ENCODE data around the gene SEMA6D. TPM values are rescaled to one million over a fixed set of nuclear protein-coding genes. Genes with fewer than 3 reads are reported as not detected.

Gene SEMA6D
- polyA plus RNA-seq, 1 donor from 2014 or later: 108 TPM

DNA sequence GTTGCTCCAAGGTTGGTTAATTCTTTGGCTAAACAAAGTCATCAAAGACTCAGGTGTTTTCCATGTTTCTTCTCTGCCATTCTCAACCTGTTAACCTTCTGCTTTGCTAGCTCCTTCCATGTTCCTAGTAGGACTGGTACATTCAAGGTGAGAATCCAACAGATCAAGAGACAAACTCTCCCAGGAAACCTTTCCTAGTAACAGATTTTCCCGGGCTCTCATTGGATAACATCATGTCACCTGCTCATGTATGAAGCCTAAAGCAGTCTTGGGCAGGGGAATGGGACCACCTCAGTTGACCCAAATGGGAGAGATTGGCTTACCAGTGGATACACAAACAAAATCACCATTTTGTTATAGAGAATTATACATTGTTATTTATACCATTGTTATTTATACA lies 14.9 kb downstream of the SEMA6D start:
- H3K27ac ChIP-seq (ENCODE audit: low read length): no peak overlapping the region
- no peak overlapping the region for H3K9ac ChIP-seq (ENCODE audit: low read length)
- H3K79me2 ChIP-seq (replicated peaks; ENCODE audit: insufficient read depth, low read length): no peaks in the 10 kb centered on the region
- H2AFZ ChIP-seq (ENCODE audit: low read depth, low read length): no peak overlapping the region
- no peaks in the 10 kb centered on the region for H3K9me2 ChIP-seq (ENCODE audit: insufficient read depth, low read length)
- H3K4me2 ChIP-seq (ENCODE audit: low read length): no peak overlapping the region
- H4K20me1 ChIP-seq (ENCODE audit: insufficient read depth): no peaks in the 10 kb centered on the region
- no peaks in the 10 kb centered on the region for H3K9me3 ChIP-seq (ENCODE audit: low read length)
- TF ChIP-seq EZH2 (IDR thresholded peaks at IDR 0.05; ENCODE audit: borderline replicate concordance, insufficient read depth, low read length, poor library complexity, severe bottlenecking): no peak
- no peak for TF ChIP-seq TAF1 (IDR thresholded peaks at IDR 0.05; ENCODE audit: low read depth)
- TF ChIP-seq EP300 (conservative IDR thresholded peaks at IDR 0.05; ENCODE audit: poor library complexity, severe bottlenecking): no peak
- no peak for TF ChIP-seq MXI1 (conservative IDR thresholded peaks at IDR 0.05; ENCODE audit: poor library complexity, severe bottlenecking)
- no peak for TF ChIP-seq POLR2AphosphoS5 (IDR thresholded peaks at IDR 0.05)
- TF ChIP-seq, protein P1, sequence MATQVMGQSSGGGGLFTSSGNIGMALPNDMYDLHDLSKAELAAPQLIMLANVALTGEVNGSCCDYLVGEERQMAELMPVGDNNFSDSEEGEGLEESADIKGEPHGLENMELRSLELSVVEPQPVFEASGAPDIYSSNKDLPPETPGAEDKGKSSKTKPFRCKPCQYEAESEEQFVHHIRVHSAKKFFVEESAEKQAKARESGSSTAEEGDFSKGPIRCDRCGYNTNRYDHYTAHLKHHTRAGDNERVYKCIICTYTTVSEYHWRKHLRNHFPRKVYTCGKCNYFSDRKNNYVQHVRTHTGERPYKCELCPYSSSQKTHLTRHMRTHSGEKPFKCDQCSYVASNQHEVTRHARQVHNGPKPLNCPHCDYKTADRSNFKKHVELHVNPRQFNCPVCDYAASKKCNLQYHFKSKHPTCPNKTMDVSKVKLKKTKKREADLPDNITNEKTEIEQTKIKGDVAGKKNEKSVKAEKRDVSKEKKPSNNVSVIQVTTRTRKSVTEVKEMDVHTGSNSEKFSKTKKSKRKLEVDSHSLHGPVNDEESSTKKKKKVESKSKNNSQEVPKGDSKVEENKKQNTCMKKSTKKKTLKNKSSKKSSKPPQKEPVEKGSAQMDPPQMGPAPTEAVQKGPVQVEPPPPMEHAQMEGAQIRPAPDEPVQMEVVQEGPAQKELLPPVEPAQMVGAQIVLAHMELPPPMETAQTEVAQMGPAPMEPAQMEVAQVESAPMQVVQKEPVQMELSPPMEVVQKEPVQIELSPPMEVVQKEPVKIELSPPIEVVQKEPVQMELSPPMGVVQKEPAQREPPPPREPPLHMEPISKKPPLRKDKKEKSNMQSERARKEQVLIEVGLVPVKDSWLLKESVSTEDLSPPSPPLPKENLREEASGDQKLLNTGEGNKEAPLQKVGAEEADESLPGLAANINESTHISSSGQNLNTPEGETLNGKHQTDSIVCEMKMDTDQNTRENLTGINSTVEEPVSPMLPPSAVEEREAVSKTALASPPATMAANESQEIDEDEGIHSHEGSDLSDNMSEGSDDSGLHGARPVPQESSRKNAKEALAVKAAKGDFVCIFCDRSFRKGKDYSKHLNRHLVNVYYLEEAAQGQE (IDR thresholded peaks at IDR 0.05; ENCODE audit: borderline replicate concordance): no peak
- TF ChIP-seq, protein P2, sequence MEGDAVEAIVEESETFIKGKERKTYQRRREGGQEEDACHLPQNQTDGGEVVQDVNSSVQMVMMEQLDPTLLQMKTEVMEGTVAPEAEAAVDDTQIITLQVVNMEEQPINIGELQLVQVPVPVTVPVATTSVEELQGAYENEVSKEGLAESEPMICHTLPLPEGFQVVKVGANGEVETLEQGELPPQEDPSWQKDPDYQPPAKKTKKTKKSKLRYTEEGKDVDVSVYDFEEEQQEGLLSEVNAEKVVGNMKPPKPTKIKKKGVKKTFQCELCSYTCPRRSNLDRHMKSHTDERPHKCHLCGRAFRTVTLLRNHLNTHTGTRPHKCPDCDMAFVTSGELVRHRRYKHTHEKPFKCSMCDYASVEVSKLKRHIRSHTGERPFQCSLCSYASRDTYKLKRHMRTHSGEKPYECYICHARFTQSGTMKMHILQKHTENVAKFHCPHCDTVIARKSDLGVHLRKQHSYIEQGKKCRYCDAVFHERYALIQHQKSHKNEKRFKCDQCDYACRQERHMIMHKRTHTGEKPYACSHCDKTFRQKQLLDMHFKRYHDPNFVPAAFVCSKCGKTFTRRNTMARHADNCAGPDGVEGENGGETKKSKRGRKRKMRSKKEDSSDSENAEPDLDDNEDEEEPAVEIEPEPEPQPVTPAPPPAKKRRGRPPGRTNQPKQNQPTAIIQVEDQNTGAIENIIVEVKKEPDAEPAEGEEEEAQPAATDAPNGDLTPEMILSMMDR (IDR thresholded peaks at IDR 0.05; ENCODE audit: poor library complexity, severe bottlenecking): no peak
- no peak for TF ChIP-seq SMC3 (conservative IDR thresholded peaks at IDR 0.05; ENCODE audit: poor library complexity)
- TF ChIP-seq RAD21 (conservative IDR thresholded peaks at IDR 0.05): no peak
- H3K36me3 ChIP-seq (ENCODE audit: insufficient read depth, low read length): no peaks in the 10 kb centered on the region
- no peak overlapping the region for H3K4me3 ChIP-seq (ENCODE audit: low read length)
- H3F3A ChIP-seq (ENCODE audit: insufficient read depth, low read length, poor library complexity, severe bottlenecking): no peaks in the 10 kb centered on the region
- H3K27me3 ChIP-seq (ENCODE audit: insufficient read depth, low read depth, low read length): no peaks in the 10 kb centered on the region

DNA sequence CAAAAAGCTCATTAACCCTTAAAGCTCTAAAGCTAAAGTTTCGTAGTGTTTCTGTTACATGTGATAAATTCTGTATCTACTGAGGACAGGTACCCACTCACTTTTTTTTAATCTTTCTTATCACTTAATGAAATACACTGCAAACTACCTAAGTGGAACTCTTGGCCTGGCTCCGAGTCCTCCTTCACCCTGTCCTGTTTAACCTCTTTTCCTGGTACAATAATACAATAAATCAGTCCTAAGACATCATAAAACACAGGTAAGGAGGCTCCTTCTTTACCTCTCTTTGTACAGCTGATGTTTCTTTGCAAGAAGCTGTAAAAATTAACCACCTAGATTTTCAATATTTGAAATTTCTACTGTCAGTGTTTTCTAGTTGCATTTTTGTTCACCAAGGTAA lies 15.8 kb downstream of the SEMA6D start:
- Histone ChIP-seq H3K27ac (ENCODE audit: low read length) (no peak overlapping the region), H4K20me1 (ENCODE audit: insufficient read depth) (no peaks in the 10 kb centered on the region)

More for the DNA sequence above, 15.8 kb downstream of the SEMA6D start:
- H3F3A ChIP-seq (ENCODE audit: insufficient read depth, low read length, poor library complexity, severe bottlenecking): no peaks in the 10 kb centered on the region
- no peak overlapping the region for H2AFZ ChIP-seq (ENCODE audit: low read depth, low read length)
- TF ChIP-seq, protein P1 (IDR thresholded peaks at IDR 0.05; ENCODE audit: borderline replicate concordance): no peak
- no peak for TF ChIP-seq MXI1 (conservative IDR thresholded peaks at IDR 0.05; ENCODE audit: poor library complexity, severe bottlenecking)
- TF ChIP-seq RAD21 (conservative IDR thresholded peaks at IDR 0.05): no peak
- TF ChIP-seq EZH2 (IDR thresholded peaks at IDR 0.05; ENCODE audit: borderline replicate concordance, insufficient read depth, low read length, poor library complexity, severe bottlenecking): no peak
- no peak for TF ChIP-seq SMC3 (conservative IDR thresholded peaks at IDR 0.05; ENCODE audit: poor library complexity)
- TF ChIP-seq TAF1 (IDR thresholded peaks at IDR 0.05; ENCODE audit: low read depth): no peak
- H3K9me2 ChIP-seq (ENCODE audit: insufficient read depth, low read length): no peaks in the 10 kb centered on the region
- H3K79me2 ChIP-seq (replicated peaks; ENCODE audit: insufficient read depth, low read length): no peaks in the 10 kb centered on the region
- H3K9me3 ChIP-seq (ENCODE audit: low read length): no peaks in the 10 kb centered on the region
- no peaks in the 10 kb centered on the region for H3K27me3 ChIP-seq (ENCODE audit: insufficient read depth, low read depth, low read length)
- no peak overlapping the region for H3K4me2 ChIP-seq (ENCODE audit: low read length)
- H3K4me3 ChIP-seq (ENCODE audit: low read length): no peak overlapping the region
- no peak overlapping the region for H3K9ac ChIP-seq (ENCODE audit: low read length)
- no peaks in the 10 kb centered on the region for H3K36me3 ChIP-seq (ENCODE audit: insufficient read depth, low read length)
